CD4-positive, alpha-beta T cell (primary cell): ENCODE results near the gene SULT6B1. TPM values are rescaled to one million over a fixed set of nuclear protein-coding genes. Genes with fewer than 3 reads are reported as not detected.
A peak's percentile ranks its signal among the peaks of the same experiment; 100 is the strongest.
"Not testable (repeated sequence)": the region's sequence is repeated elsewhere in the genome, so short reads cannot be mapped to it uniquely, and the experiment has no call there.

ENCODE experiments used
- ATAC-seq: fragments of 200-7000 bp; cut with Tn5 transposase; one replicate; pipeline ENCODE4 v1.10.0; 2022; ENCODE audit warnings: mild to moderate bottlenecking; ENCODE audit not compliant: poor library complexity
- CTCF ChIA-PET: fragments of 350-600 bp; sonication (Branson Sonifier 250); formaldehyde crosslinking; loops from one replicate; lab custom pipeline; 2021; ENCODE audit warnings: antibody characterized with exemption, inconsistent platforms; lab: Charles Lee
- POLR2A ChIA-PET: fragments of 350-600 bp; sonication (Branson Sonifier 250); formaldehyde crosslinking; loops from one replicate; lab custom pipeline; 2021; ENCODE audit warnings: antibody characterized with exemption, inconsistent platforms; lab: Charles Lee
- DNase-seq, 14 experiments: peaks; one replicate each; pipeline ENCODE4 v3.0.0-alpha.2; 2013 to 2020; ENCODE audit warnings: mixed read lengths in 2 of 14
- H3K27ac ChIP-seq, 2 donors: one replicate each; pipeline versions ENCODE4 v1.5.1 to v1.7.0; 2013; ENCODE audit warnings: low read length in 2 of 2, low read depth in 1 of 2, mild to moderate bottlenecking in 1 of 2
- H3K27me3 ChIP-seq, 2 experiments: 1 replicate in 1 of 2; 2 replicates in 1 of 2; pipeline versions ENCODE4 v1.6.1 to v1.7.0; 2013; ENCODE audit warnings: low read length in 2 of 2, control low read depth in 1 of 2, mild to moderate bottlenecking in 1 of 2, moderate library complexity in 1 of 2; ENCODE audit not compliant: insufficient read depth in 2 of 2, control insufficient read depth in 1 of 2
- H3K36me3 ChIP-seq: one replicate; pipeline ENCODE4 v1.6.1; 2013; ENCODE audit warnings: low read length, control low read depth; ENCODE audit not compliant: insufficient read depth
- H3K4me1 ChIP-seq: one replicate; pipeline ENCODE4 v1.6.1; 2013; ENCODE audit warnings: low read length, control low read depth; ENCODE audit not compliant: insufficient read depth
- H3K4me3 ChIP-seq: one replicate; pipeline ENCODE4 v1.5.1; 2013; ENCODE audit warnings: mild to moderate bottlenecking, low read length, moderate library complexity
- H3K9me3 ChIP-seq, 2 experiments: 1 replicate in 1 of 2; 2 replicates in 1 of 2; pipeline versions ENCODE4 v1.6.1 to v1.7.0; 2013; ENCODE audit warnings: low read length in 2 of 2, mild to moderate bottlenecking in 2 of 2, control low read depth in 1 of 2, moderate library complexity in 1 of 2; ENCODE audit not compliant: control insufficient read depth in 1 of 2, insufficient read depth in 1 of 2
- H3K27ac Mint-ChIP-seq: one replicate; pipeline ENCODE4 v1.8.0; 2020; ENCODE audit warnings: mixed read lengths
- H3K27me3 Mint-ChIP-seq: one replicate; pipeline ENCODE4 v1.8.0; 2021; ENCODE audit warnings: mixed read lengths
- H3K36me3 Mint-ChIP-seq: one replicate; pipeline ENCODE4 v1.8.0; 2021; ENCODE audit warnings: low read depth, mixed read lengths
- H3K4me1 Mint-ChIP-seq: one replicate; pipeline ENCODE4 v1.8.0; 2021; ENCODE audit warnings: low read depth, mixed read lengths
- H3K4me3 Mint-ChIP-seq: one replicate; pipeline ENCODE4 v1.8.0; 2020; ENCODE audit warnings: mild to moderate bottlenecking, mixed read lengths
- H3K9me3 Mint-ChIP-seq: one replicate; pipeline ENCODE4 v1.8.0; 2020; ENCODE audit warnings: mixed read lengths
- CTCF ChIP-seq: fragments of 200-600 bp; IDR thresholded peaks from one replicate; pipeline ENCODE4 v1.8.0; 2022; ENCODE audit warnings: antibody characterized with exemption, mild to moderate bottlenecking
- intact Hi-C, 2 experiments: fragments of 100-400 bp; cut with DNase I in 1 of 2; cut with micrococcal nuclease in 1 of 2; formaldehyde crosslinking; loops; one replicate each; pipeline versions ENCODE4 v1.15.1 to v1.9.0; 2023 to 2025; cut with DNase I, micrococcal nuclease
- total RNA-seq, 174 experiments: library from RNA in 2 of 174; stranded (reverse) in 2 of 174; gene quantifications; one replicate each; pipeline ENCODE4 v1.2.3 and lab custom pipeline; 2021 to 2026

SULT6B1 gene
- total RNA-seq, 2 experiments from 2014 or later: not detected

- Mint-ChIP-seq H3K27me3 (no peaks in the 10 kb centered on the region), H3K27ac (no peak overlapping the region), H3K36me3 (peaks cover 48% of the 10 kb centered on the region), H3K4me3 (no peak overlapping the region), H3K9me3 (no peaks in the 10 kb centered on the region), H3K4me1 (peaks cover 44% of the 10 kb centered on the region)
- H3K4me3 ChIP-seq: peak overlapping the region; percentile 79
- peaks cover 28% of the 10 kb centered on the region for H3K36me3 ChIP-seq
- CTCF ChIA-PET: no interaction called here
- DNase-seq (peak in 2 of 14 experiments; percentile 4 to 7), ATAC-seq (no peak)
- no peaks in the 10 kb centered on the region for H3K27me3 ChIP-seq
- intact Hi-C loops: loop anchor here (2.0 to 5.0 kb wide), 6 partner anchors 33 to 263 kb away; partner anchors contain the start of genes CEBPZOS (in 2 of the 2), GPATCH11 (in 1 of the 2), HEATR5B (in 1 of the 2) and PRKD3 (in 1 of the 2)
- peaks cover 31% of the 10 kb centered on the region for H3K4me1 ChIP-seq
- POLR2A ChIA-PET: interaction anchor here (1.8 to 2.2 kb wide), 2 partner anchors 34 to 94 kb away, joined by 14 to 26 read pairs; partner anchors contain the start of genes CEBPZOS and PRKD3
- H3K27ac ChIP-seq: peak overlapping the region; percentile 85
- no peak for TF ChIP-seq CTCF
- no peaks in the 10 kb centered on the region for H3K9me3 ChIP-seq
Measured at GRCh38 chr2:37230581-37230980, 42.1 kb upstream of the SULT6B1 start.

GRCh38 chr2:37228788-37229187 lies 40.3 kb upstream of the SULT6B1 start:
- peaks cover 32% of the 10 kb centered on the region for H3K36me3 ChIP-seq
- DNase-seq (no peak), ATAC-seq (no peak)
- H3K4me3 ChIP-seq: no peak overlapping the region
- no peaks in the 10 kb centered on the region for H3K9me3 ChIP-seq
- Mint-ChIP-seq H3K4me3 (no peak overlapping the region), H3K27ac (no peak overlapping the region), H3K36me3 (peaks cover 50% of the 10 kb centered on the region), H3K27me3 (no peaks in the 10 kb centered on the region), H3K4me1 (peaks cover 47% of the 10 kb centered on the region), H3K9me3 (no peaks in the 10 kb centered on the region)
- TF ChIP-seq CTCF: no peak
- CTCF ChIA-PET: no interaction called here
- H3K27me3 ChIP-seq: no peaks in the 10 kb centered on the region
- H3K4me1 ChIP-seq: peaks cover 31% of the 10 kb centered on the region
- POLR2A ChIA-PET: no interaction called here
- intact Hi-C loops: no loop called here
- H3K27ac ChIP-seq: no peak overlapping the region

GRCh38 chr2:37226863-37227262 lies 38.4 kb upstream of the SULT6B1 start:
- peaks cover 44% of the 10 kb centered on the region for H3K36me3 ChIP-seq
- no peak for TF ChIP-seq CTCF
- H3K4me1 ChIP-seq: peaks cover 15% of the 10 kb centered on the region
- POLR2A ChIA-PET: no interaction called here
- CTCF ChIA-PET: no interaction called here
- Mint-ChIP-seq H3K27me3 (no peaks in the 10 kb centered on the region), H3K9me3 (no peaks in the 10 kb centered on the region), H3K4me3 (peak overlapping the region; percentile 78), H3K4me1 (peaks cover 64% of the 10 kb centered on the region), H3K27ac (no peak overlapping the region), H3K36me3 (peaks cover 70% of the 10 kb centered on the region)
- DNase-seq (no peak), ATAC-seq (no peak)
- intact Hi-C loops: no loop called here
- no peak overlapping the region for H3K27ac ChIP-seq
- no peak overlapping the region for H3K4me3 ChIP-seq
- no peaks in the 10 kb centered on the region for H3K9me3 ChIP-seq
- H3K27me3 ChIP-seq: no peaks in the 10 kb centered on the region

GRCh38 chr2:37225129-37225528 lies 36.7 kb upstream of the SULT6B1 start:
- H3K4me3 ChIP-seq, H3K27ac ChIP-seq, DNase-seq, intact Hi-C loops, POLR2A ChIA-PET, H3K9me3 ChIP-seq, ATAC-seq, H3K9me3 Mint-ChIP-seq, CTCF ChIA-PET, H3K4me3 Mint-ChIP-seq, H3K27me3 ChIP-seq, H3K27me3 Mint-ChIP-seq: not testable (repeated sequence)
- Histone ChIP-seq H3K36me3 (peaks cover 61% of the 10 kb centered on the region), H3K4me1 (peaks cover 10% of the 10 kb centered on the region)
- peaks cover 86% of the 10 kb centered on the region for H3K36me3 Mint-ChIP-seq
- peaks cover 64% of the 10 kb centered on the region for H3K4me1 Mint-ChIP-seq
- H3K27ac Mint-ChIP-seq: peak overlapping the region; percentile 13
